ENCODE results near the gene RASA3.
A peak's percentile ranks its signal among the peaks of the same experiment; 100 is the strongest.

Gene RASA3

DNA sequence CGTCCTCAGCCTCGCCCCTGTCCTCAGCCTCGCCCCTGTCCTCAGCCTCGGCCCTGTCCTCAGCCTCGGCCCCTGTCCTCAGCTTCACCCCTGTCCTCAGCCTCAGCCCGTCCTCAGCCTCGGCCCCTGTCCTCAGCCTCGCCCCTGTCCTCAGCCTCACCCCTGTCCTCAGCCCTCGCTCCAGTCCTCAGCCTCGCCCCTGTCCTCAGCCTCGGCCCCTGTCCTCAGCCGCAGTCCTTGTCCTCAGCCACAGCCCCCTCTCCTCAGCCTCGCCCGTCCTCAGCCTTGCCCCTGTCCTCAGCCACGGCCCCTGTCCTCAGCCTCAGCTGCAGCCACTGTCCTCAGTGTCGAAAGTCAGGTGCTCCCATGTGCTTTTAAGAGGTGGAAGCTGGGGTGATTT is 169.0 kb downstream of the RASA3 start:
- no peak for DNase-seq

DNA sequence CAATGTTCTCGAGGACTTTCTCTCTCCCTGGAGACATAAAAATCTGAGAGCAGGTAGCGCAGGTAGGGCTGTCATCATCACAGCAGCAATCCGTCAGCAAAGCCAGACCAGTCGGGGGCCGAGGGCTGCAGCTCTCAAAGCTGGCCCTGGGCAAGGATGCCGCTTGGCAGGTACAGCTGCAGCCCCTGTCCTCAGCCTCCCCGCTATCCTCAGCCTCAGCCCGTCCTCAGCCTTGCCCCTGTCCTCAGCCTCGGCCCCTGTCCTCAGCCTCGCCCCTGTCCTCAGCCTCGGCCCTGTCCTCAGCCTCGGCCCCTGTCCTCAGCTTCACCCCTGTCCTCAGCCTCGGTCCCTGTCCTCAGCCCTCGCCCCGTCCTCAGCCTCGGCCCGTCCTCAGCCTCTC is 169.4 kb downstream of the RASA3 start:
- no peak for DNase-seq

DNA sequence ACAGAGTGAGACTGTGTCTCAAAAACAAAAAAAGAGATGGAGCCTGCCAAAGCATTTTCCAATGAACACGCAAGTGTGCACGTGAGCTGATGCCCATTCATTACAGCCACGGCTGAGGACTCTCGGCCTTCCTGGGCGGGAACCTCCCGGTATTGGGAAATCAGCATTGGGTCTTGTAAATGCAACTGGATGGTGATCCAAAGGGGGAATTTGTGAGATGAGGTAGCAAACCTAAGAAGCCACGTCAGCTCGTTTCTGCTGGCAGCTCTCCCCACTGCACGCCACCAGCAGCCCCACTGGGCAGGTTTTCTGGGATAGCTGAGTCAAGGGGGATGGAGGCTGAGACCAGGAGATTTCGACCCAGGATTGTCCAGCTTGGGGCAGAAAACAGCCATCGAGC is 170.0 kb downstream of the RASA3 start:
- DNase-seq: no peak

DNA sequence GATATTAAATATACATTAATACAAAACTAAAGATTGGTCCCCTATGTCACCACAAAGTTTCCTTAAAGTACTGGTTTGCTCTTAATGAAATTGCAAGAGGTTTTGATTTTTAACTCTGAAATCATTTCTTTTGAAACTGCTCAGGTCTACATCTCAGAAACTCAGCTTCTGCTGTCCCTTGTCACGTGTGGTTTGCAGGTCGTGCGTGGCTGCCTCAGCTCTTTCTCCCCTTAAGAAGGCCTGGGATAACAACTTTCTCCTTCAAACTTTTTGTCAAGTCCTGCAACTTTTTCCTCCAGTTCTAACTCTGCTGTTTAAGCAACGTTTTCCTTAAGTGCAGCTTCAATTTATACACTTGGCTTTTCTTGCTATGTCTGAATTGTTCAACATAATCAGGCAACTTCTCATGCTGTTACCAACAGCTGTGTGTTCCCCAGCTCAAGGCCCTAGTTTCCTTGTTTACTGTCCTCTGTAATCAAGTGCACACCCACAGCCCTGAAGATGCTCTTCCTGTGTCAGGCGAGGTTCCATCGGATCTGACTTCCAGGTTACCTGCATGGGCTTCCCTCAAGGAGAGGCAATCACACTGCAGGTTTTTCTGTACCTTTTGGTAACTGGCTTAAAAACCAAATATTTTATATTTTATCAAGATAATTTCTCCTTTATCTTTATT is 172.0 kb downstream of the RASA3 start:
- no peak for DNase-seq

DNA sequence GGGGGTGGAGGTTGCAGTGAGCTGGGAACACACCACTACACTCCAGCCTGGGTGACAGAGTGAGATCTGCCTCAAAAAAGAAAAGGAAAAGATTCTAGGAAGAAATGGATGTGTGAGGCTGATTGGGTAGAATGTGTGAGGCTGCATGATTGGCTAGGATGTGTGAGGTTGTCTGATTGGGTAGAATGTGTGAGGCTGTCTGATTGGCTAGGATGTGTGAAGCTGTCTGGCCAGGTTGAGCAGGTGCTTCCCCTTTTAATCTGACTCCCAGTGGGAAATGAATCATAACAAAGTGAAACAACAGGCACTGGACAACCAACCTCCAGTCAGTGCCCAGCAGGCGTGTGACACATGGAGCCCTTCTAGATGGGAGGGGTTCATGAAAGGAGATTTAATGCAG is 173.2 kb downstream of the RASA3 start:
- DNase-seq: no peak

DNA sequence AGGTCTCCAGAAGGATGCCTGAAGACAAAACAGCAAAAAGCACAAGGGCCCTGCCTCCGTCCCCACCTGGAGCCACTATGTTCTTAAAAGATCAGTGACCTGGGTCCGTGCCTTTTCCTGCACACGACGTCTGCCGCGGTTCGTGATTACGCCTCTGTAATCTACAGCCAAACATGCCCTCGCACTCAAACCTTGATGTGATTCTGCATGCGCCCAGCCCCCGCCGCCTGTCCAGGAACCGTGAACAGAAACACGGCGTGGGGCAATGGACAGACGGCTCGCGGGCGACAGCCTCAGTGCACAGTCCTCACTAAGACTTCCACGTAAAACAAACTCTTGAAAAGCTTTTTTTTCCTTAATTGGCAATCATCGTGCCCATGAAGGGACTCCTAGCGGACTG is 174.1 kb downstream of the RASA3 start:
- DNase-seq: no peak

DNA sequence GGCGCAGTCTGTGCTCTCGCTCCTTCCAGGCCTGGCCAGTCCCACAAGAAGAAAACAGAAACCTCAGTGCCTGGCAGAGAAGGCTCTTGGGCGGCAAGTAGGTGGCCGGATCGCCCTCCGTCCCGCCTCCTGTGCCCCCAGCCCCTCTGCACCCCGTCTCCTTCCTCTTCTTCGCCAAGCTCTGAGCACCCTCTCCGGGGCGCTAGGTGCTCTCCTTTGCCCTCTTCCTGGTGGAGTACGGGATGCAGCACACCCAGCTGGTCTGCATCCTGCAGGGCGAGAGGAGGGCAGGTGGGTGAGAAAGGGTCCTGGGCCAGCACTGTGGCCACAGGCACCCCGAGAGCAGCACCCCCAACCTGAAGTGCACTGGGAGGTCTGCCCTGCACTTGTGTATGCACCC is 175.9 kb downstream of the RASA3 start:
- DNase-seq: no peak

DNA sequence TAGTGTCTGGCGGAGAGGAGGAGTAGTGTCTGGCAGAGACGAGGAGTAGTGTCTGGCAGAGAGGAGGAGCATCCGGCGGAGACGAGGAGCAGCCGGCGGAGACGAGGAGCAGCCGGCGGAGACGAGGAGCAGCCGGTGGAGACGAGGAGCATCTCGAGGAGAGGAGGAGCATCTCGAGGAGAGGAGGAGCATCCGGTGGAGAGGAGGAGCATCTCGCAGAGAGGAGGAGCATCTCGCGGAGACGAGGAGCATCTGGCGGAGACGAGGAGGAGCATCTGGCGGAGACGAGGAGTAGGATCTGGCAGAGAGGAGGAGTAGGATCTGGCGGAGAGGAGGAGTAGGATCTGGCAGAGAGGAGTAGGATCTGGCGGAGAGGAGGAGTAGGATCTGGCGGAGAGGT is 176.7 kb downstream of the RASA3 start:
- DNase-seq: no peak

DNA sequence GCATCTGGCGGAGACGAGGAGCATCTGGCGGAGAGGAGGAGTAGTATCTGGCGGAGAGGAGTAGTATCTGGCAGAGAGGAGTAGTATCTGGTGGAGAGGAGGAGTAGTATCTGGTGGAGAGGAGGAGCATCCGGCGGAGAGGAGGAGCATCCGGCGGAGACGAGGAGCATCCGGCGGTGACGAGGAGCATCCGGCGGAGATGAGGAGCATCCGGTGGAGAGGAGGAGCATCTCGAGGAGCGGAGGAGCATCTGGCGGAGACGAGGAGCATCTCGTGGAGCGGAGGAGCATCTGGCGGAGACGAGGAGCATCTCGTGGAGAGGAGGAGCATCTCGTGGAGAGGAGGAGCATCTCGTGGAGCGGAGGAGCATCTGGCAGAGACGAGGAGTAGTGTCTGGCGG is 177.2 kb downstream of the RASA3 start:
- no peak for DNase-seq

DNA sequence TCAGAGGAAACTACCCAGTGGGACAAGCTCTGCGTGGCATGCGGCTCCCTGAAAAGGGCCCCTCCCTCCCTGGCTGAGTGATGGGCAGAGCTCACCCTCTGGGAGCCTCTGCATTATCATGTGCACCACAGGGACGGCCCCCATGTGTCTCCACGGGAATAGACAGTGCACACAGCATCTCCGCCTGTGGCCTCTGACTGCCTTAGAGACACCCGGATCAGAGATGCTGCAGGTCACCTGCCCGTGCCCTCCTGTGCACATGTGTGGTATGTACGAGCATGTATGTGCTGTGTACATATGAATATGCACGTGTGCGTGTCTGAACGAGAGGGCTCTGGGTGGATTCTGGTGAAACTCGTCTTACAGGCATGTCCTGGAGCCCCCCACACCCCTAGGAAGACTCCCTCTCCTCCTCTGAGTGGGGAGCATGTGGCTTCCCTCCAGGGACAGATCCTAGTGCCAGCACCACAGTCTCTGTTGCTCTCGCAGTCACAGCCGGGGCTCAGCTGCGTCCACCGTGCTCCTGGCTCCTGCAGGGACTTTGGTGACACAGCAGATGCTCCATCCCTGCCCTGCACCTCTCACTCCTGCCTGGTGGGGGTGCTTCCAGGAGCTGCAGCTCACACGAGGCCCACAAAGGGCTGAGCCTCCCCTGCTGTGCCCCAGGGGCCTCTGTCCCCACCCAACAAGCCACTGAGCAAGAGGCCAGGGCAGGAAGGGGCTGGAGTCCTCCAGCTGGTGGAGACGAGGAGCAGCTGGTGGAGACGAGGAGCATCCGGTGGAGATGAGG is 178.2 kb downstream of the RASA3 start:
- DNase-seq: no peak

DNA sequence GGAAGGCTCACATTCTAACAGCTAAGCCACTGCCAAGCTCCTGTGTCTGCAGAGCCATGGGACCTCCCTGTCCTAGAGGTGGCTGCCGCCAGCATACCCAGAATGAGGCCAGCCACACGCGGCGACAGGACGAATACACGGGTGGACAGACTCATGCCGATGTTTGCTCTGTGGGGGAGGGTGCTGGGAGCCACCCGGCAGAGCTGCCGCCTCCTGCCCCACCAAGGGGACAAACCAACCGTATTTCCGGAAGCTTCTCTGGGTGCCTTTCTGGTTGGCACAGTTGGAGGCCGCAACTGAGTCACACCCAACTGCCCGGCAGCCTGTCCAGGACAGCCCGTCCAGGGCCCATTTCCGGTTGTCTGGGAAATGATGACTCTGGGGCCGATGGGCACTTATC is 178.9 kb downstream of the RASA3 start:
- DNase-seq: no peak

DNA sequence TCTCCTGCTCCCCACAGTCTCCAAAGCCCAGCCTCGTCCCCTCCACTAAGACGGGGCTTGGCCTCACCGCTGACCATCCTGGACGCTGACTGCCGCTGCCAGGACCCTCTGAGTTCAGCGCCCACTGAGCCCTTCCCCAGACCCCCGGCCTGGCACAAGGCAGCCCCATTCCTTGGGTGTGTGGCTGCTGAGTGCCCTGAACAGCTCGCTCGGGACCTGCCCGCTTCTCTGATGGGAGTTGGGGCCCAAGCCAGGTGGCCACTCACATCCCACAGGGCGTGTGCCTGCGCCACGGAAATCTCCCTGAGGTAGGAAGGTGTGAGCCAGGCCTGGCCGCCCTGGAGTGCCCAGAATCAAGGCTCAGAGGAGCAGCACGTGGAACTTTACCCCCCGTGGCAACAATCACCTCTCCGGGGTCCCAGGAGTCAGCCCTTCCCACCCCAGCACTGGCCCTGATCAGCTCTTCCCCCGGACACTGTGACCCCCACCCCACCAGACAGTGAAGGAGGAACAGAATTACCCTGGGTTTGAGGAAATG is 179.4 kb downstream of the RASA3 start:
- DNase-seq: no peak

DNA sequence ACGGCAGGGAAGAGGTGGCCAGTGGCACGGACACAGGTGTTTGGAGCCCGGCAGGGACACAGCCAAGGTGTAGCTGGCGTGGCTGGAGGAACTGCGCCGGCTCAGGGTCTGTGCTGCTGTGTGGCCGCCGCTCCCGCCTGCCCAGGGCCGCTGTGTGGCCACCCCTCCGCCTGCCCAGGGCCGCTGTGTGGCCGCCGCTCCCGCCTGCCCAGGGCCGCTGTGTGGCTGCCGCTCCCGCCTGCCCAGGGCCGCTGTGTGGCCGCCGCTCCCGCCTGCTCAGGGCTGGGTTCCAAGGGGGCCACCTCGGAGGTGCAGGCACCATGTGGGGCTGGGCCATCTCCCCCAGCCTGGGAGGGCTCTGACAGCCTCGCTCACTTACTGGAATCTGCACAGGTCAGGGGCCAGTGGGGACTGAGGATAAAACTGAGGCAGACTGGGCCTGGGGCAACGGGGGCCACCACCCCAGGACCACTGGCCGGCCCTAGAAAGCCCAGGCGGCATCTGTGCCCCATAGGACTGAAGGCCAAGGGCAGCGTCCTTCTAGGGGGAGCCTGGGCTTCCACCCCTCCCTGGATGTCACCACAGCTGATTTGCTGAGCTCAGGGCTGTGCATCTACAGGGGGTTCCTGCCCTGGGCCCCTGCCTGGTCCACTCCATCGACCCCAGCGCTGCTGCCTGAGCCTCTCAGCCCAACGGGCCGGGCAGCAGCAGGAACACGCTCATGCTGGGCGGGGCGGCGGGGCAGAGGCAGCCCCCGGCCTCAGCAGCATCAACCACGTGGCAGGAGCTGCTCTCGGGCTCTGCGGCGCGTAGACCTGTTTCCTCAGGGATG is 180.1 kb downstream of the RASA3 start:
- DNase-seq: no peak

DNA sequence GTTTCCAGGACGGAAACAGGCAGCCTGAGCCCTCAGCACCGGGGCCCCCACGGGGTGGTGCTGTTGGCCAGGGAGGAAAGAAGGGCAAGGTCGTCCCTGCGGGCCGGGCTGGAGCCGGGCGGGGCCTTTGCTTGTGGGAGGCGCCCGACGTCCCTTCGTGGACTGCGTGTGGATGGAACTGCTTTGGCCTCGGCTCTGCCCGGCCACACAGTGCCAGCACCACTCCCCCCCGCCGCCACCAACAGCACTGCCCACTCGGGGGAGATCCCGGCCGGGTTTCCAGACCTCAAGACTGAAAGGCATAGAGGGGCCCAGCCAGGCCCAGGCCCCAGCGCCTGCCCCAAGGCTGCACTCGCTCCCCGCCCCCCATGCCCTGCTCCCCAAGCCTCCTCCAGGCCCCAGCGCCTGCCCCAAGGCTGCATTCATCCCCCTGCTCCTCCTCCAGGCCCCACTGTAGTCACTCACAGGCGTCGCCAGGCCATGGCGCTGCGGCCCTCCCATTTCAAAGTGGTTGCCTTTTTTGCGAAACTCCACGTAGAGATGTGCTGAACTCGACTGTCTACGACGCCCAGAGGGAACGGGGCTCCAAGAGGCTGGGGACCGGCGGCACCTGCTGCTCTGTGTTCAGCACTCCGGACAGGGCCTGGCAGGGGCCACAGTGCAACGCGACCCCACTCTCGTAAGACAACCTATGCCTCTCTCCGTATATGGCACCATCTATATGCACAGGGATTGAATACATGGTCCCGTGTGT is 181.0 kb downstream of the RASA3 start:
- DNase-seq: peak; percentile 36

DNA sequence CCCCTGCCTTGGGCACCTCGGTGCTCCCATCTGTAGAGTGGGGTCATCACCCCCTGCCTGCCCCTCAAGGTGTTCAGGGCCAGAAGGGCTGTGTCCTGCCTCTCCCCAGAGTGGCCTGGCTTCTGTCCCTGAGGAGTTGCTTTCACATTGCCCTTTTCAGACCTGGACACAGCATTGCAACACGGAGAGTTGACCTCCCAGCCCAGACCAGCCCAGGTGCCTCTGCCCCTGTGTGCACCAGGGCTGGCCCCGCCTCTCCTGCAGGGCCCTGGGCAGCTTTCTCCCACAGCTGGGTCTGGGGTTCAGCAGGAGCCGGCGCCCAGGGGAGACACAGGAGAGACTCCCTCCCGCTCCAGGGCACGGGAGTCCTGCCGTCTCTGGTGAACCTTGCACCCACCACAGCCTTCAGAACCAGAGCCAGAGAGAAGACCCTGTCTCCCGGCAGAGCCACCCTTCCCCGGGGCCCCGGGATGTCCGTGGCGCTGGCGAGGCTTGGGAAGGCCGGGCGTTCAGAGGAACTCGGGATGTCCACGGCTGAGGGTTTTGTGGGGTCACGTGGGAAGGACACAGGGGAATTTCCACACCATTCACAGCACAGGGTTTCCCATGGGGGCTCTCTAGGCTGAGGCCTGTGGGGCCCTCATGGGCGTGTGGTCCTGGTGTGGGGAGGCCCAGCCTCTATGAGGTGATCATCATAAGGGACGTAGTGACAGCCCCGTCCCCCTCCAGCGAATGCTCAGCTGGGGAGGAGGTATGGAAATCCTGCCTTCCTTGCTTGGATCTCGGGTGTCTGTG is 181.8 kb downstream of the RASA3 start:
- DNase-seq: no peak

DNA sequence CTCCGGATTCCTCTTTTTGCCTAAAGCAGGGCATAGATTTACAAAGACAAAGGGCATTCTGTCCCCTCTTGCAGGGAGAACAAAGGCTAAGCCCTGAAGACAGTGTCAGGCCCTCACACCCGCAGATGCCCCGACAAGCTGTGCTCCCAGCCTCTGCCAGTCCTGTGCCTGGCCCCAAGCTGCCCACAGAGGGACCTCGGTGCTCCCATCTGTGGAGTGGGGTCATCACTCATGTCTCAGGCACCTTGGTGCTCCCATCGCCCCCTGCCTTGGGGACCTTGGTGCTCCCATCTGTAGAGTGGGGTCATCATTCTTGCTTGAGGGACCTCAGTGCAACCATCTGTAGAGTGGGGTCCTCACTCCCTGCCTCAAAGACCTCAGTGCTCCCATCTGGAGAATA is 182.9 kb downstream of the RASA3 start:
- no peak for DNase-seq

DNA sequence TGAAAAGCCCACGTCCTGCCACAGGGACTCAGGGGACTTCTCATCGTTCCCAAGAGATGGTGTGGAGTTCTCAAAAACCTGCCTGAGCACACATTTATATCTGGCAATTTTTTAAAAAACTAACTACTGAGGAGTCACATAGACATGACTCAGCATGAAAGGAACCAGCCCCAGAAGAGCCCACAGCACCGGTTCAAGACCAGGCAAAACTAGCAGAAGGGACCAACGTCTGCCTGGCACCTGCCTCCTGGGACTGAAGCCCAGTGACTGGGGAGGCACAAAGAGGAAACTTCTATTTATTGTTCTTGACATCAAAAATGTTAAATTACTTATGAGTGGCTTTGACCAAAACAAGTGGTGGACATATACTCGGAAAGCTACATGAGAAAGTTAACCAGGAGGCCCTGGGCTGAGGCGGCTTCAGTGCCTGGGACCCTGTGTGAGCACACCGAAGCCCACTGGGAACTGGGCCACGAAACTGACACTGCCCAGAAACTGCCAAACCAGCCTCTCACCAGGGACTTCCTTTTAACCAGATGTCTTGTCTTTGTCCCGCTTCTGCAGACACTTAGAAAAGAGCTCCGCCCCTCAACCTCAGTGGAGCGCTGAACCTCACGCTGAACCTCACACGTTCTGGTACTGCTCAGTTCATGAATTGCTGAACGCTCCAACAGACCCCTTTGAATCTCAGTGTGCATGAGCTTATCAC is 184.2 kb downstream of the RASA3 start:
- DNase-seq: no peak

DNA sequence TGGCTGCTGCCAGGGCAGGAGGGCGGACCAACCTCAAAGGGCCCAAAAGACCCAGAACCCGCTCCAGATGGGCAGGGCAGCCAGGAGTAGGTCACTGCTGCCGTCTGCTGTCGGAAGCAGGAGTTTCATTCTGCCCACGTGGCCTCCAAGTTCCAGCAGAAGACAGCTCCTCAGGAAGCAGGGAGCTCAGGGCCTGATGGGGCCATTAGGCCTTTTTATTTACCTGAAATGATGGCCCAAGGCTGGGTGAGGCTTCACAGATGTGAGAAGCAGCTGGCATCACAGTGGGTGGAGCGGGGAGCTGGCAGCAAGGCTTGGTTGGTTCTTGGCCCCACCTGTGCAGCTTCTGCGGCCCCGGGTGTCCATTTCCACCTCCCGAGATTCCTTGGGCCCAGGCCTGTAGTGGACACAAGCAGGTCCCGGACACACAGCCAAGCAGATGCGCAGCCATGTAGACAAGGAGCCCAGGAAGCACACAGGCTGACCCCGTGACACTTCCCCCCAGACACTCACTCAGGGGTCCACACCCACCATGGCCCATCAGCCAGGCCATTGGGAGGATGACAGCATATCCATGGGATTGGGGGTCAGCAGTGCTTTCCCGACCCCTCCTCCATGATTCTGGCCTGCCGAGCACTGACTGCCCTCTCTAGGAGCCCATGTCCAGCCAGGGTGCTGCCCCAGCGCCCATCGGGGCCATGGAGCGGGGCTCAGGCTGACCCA is 185.0 kb downstream of the RASA3 start:
- no peak for DNase-seq

DNA sequence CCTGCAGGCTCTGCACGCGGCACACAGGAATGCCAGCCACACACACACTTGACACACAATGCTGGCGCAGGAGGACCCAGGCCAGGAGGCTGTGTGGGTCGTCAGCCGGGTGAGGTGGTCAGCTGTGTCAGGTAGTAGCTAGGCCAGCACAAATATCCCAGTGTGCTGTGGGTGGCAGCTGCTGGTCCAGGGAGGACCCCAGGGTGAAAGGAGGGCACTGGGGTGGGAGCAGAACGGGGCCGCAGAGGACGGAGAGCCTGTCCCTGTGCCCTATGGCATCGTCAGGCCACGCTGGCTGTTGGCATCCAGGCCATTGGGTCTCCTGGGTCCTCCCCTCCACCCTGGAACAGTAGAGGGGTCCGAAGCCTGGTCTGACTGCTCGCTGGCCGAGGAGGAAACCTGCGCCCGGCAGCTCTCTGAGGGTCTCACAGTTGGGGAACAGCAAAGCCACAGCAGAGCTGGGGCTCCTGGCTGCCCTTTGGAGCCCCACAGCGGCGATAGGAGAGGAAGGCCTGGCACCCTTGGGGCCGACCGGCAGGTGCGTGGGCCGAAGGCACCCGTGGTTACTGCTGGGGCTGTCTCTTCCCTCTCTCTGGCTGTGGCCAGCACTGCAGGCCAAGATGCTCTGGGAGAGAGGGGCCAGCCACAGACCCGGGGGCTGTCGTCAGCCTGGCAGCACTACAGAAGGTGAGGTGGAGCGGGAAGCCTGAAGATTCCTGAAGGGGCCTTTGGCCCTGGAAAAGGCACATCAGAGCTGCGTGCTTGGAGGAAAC is 185.8 kb downstream of the RASA3 start:
- no peak for DNase-seq

All from activated gamma-delta T cell treated with Interleukin-2 at 50 U/mL for 16 hours (primary cell).